Hematopoietic multipotent progenitor cell (in vitro differentiated cells): ENCODE results near the gene GABRR3. TPM values are rescaled to one million over a fixed set of nuclear protein-coding genes. Genes with fewer than 3 reads are reported as not detected.

Source experiments
- DNase-seq, 3 donors: peaks; one replicate each; pipeline ENCODE4 v3.0.0-alpha.2; 2011 to 2015; ENCODE audit warnings: low read depth in 2 of 3, low spot score in 2 of 3
- total RNA-seq: library from RNA; depleted of rRNA; stranded (reverse); fragments of >200 nt; gene quantifications from one replicate; pipeline ENCODE4 v1.2.3, GENCODE V29; 2012

Gene GABRR3
- total RNA-seq, 1 donor: not detected

DNA sequence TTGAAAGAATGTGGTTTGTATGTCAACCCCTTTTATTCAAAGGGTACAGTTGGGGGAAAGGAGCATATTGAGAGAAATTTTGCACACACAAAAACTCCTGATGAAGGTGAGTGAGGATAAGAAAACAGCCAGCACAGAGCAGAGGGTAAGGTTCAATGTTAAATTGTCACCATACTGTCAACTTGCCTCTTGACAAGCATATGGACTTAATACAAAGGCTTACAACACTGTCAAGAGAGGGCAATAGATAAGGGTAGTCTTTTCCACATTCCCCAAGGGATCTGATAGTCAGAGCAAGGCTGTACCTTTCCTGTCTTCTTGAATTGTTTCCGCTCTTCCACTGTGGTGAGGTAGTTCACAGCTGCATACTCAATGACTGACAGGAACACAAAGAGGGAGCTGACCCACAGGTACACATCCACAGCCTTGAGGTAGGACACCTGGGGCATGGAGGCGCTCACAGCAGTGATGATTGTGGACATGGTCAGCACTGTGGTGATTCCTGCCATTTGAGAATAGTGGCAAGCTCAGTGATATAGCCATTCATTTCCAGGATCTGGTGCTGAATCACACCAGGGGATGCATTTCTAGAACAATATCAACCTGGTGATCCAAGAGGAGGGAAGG is 42.5 kb downstream of the GABRR3 start:
- no peak for DNase-seq

DNA sequence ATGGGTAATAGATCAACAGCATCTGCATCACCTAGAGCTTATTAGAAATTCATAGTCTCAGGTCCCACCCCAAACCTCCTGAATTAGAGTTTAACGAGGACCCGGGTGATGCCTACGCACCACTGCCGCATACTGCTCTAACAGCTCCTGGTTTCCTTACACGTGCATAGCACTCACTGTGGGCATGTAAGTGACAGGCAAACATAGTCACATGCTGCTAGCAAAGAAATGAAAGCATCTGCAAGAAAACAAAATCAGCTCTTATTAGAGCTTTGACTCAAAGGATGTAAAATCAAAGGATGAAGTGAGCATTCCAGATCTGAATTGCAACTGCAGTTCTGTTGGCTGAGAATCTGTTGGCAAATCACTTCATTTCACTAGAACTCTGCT is 43.8 kb downstream of the GABRR3 start:
- no peak for DNase-seq

DNA sequence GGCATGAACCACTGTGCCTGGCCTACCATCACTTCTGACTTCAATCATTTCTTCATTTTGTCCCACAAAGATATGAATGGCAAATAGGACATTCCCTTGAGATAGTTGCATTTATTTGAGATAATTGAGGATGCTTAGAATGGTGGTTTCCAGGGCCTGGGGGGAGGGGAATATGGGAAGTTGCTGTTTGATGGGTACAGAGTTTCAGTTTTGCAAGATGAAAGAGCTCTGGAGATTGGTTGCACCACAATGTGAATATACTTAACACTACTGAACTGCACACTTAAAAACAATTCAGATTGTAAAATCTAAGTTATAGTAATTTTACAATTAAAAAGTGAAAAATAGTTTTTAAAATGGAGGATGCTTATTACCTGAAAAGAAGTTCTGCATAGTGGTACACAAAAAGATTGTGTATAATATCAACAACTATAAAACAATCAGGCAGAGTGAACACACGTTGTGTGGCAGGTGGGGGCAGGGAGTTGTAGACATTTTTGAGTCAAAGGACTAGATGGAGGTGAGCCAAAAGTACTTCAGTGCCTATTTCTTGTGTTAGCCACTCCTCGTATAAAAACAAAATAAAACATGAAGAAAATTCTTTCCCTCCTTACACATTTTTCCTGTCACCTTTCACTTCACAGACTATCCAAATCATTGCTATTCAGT is 44.4 kb downstream of the GABRR3 start:
- DNase-seq: no peak

DNA sequence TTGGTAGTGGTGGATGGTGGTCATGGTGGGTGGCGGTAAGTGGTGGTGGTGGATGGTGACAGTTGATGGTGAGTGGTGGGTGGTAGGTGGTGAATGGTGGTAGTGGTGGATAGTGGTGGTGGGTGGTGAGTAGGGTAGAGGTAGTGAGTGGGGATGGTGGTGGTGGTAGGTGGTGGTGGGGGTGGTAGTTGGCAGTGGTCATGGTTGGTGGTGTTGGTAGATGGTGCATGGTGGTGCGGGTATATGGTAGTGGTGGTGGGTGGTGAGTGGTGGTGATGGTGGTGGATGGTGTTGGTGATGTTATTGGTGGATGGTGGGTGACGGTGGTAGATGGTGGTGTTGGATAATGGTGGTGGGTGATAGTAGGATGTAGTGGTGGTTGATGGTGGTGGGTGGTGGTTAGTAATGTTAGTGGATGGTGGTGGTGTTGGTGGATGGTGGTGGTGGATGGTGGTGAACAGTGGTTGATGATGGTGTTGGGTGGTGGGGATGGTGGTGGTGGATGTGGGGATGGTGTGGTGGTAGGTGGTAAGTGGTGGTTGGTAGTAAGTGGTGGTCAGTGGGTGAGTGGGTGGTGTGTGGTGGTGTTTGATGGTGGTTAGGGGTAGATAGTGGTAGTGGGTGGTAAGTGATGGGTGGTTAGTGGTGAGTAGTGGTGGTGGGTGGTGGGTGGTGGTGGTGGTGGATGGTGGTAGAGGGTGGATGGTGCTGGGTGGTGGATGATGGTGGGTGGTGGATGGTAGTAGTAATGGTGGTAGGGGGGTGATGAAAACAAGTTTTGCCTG is 46.1 kb downstream of the GABRR3 start:
- no peak for DNase-seq

DNA sequence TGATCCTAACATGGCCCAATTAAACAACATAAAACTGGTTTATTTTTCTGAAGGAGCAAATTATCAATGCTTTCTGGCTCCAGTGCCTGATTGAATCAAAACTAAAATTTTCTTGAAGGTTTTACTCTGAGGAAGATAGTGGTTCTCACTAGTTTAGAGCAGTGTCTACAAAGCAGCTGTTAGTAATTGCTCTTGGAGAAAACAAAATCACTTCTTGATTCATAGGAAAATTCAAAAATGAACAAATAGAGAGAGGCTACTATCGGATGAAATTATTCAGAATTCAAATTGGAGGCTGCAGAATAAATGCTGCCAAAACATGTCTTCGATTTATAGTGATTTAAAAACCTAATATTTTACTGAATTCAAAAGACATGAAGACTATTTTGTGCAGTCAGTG is 47.8 kb downstream of the GABRR3 start:
- no peak for DNase-seq

DNA sequence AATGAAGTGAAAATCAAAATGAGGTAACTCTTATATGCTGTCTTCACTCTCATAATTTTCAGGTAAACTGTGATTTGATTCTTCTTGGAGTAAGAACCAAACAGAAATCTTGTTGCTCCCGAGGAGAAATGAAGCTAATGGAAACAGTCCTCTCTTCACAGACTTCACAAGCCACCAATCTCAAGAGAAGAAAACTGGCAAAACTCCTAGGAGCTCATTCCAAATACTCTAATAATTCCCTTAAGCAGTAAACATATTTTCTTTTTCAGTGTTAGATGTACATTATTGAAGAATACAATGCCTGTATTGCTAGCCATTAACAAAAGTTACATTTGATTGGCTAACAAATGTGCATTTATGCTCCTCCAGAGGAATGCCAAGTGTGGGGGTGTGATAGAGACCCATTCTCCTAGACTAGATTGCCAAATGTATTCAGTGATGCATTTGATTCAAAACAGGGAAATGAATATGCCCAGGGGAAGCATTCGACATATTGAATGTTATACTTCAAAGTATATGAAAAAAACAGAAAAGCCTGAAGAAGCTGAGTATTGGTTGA is 51.1 kb downstream of the GABRR3 start:
- no peak for DNase-seq

DNA sequence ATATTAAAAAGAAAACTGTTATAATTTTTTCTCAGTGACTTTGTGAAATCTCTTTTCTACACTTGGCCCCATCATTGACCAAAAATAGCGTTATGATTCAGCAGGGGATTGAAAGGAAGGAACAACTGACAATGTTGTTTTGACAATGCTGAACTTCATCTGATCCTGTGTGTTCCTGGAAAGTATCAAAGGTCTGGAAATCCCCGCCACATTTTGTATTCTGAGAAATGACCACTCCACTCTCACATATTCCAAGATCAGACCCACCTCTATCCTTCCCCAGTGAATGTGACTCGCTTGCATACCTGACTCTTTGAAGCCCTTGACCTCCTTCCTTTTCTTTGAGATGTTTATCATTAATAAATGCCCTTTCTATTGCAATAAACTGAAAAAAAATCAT is 53.2 kb downstream of the GABRR3 start:
- DNase-seq: no peak

DNA sequence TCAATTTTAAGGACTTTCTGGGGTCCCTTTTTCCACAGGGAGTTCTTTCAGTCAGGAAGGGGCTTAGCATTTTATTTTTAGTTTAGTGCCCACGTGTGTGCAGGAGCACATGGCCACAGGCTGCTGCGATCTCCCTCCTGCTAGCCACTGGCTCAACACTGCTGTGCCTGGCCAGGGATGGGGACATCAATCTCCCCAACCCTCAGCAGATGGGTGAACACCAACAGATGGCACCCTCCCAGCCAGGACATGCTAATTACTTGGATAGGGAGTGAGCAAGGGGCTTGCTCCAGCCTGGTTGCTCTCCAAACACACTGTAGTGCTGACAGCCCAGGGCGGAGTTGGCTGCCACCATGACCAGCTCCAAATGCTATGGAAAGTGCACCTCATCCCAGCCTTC is 55.5 kb downstream of the GABRR3 start:
- no peak for DNase-seq

DNA sequence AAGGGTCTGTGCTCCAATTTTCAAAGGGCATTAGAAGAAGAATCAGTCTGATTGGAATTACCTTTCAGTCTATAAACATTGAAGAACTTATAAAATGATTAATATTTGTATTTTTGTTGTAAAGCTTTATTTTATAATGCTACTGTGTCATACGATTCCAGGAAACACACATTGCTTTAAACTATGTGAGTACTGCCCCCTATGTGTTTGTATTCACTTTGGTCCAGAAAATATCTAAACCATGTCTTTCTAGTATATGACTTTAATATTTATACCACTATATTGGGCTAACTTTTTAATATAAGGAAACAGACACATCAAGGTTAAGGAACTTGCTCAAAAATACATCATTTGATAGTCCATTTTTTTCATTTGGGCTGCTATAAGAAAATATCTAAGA is 59.6 kb downstream of the GABRR3 start:
- no peak for DNase-seq

DNA sequence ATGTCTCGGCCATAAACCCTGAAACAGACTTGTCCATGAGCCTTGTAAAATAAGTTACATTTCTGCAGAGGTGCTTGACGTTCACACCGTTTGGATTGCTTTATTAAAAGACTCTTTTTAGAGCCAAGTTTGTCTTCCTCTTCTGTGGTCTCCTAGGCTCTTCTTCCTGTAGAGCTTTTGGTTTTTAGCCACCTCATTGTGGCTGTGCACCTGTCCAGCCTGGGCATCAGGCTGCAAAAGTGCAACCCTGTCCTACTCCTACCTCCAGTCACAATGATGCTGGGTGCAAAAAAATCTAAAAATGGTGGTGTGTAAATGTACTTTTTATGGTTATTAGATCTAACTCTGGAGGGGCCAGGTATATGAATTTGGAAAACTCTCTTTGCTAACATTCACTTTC is 60.1 kb downstream of the GABRR3 start:
- peak in 2 of 3 donors; percentile 7 to 49 for DNase-seq

DNA sequence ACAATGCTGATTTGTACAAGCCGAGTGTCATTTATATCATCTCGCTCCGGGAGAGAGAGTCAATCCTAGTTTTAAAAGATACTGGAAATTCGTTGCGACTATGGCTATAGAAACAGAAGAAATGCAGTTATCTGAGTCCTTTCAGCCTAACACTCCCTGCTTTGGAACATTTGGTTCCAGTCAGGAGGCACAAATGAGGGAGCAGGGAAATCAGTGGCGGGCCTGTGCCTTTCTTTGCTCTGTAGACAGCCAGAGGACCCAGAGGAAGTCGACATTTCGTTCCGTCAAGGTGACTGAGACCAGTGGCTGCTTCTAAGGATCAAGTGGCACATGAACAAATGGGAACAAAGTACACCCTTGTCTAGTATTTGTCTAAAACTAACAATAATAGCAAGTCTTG is 62.1 kb downstream of the GABRR3 start:
- no peak for DNase-seq

DNA sequence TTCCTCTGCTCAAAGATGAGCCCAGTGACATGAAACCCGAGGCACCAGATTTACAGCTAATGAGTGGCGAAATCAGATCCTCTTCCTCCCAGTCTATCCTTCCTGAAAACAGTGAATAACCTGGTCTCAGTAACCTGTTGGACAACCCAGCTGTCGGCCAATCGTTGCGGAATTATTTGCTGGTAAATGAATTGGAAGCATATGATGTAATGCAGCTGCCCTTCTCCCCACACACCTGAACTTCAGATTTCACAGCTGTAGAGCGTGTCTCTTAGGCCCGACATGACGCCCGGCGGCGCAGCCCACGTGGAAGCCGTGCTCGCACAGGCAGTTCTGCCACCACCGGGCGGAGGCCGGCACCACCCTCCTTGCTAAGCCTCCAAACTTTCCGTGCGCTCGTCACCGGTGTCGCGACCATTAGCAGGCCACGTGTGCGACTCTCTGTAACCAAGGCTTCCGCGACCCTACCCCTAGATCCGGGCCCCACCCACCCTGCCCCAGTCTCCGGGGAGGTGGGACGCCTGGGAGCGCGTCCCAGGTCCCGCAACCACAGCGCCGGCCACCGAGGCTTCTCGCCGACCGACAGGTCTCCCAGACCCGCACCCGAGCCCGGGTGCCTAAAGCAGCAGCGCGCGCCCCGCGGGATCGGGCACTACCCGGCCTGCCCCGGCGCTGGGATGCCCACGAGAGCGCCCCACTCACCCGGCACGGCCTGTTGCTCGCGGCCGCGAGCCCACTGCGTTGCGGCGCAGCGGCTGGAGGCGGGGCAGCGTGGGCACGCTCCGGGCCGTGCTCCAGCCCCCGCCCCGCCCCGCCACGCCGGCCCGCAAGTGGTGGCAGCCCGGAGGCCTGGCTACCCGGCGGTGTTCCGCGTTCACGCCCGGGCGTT is 63.2 kb downstream of the GABRR3 start, which contains the start of gene RIOX2:
TSS of gene RIOX2 (minus strand) at position 753 of the 889 bp plus-strand sequence. CDS start 4,838 bp downstream, outside the sequence.
- peak; percentile 46 to 83 (median 77) for DNase-seq

DNA sequence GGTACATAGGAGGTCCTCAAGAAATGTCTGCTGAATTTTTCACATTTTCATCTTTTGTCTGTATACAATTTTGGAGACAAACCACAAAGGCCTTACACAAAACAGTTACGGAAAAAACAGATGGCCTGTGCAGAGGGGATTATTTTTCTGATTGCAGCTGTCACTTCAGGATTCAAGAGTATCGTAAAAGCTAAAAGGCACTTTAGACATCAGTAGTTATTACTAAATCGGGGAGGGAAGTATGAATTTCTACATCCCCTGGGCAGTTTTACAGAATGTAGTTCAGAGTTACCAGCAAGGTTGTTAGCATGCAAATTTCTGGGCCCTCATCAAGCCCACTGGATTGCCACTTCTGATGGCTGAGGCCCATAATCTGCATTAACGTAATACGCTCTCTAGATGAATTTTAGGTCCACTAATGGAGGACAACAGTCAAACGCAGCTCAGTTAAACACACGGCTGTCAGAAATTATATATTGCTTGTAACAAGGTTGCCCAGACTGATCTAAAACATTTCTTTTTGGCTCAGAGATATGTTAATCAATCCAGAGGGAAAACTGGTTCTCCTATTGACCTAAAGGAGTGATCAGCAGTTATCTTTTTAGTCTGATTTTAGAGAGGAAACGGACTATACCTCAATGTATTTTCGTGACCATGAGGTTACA is 64.0 kb downstream of the GABRR3 start:
- DNase-seq: no peak

DNA sequence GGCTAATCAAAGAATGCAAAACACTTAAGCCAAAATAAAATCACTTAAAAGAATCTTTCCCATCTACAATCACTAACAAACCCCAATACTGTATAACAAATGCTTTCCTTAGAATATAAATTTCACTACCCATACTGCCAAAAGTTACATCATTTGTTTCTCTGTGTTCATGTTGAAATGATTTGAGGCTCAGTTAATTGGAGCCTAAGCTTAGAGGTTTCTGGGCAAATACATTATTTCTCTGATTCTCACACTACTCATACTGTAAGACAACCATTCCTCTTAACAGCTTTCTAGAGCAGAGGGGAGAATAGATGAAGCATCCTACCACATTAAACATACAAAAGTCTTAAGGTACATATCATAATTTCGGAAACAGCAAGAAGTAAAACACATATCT is 65.0 kb downstream of the GABRR3 start:
- no peak for DNase-seq

DNA sequence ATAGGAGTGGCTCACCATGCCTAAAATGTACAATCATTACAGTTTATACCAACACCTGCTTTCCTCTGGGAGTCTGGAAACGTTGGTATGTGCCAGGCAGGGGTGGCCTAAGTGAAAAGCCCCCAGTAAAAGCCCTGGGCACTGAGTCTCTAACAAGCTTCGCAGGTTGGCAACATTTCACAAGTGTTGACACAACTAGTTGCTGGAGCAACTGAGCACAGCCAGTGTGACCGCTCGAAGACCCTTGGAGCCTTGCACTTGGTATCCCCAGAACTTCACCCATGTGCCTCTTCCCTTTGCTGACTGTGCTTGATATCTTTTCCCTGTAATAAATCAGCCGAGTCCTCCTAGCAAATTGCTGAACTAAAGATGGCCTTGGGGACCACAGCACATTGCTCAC is 65.6 kb downstream of the GABRR3 start:
- no peak for DNase-seq

DNA sequence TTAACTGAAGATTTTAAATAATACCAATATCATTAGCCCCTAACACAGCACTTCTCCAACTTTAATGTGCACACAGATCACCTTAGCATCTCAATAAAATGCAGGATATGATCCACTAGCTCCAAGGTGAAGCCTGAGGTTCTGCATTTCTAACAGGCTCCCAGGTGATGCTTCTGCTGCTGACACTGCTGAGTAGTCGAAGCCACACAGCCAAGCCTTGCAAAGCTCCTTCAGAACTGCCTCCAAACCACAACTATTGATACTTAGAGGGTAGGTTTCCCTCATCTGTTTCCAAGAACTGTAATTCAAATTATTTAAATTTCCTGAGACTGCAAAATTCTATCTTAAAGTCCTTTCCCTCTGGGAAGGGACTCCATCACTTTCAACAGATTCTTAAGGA is 66.7 kb downstream of the GABRR3 start:
- DNase-seq: no peak

DNA sequence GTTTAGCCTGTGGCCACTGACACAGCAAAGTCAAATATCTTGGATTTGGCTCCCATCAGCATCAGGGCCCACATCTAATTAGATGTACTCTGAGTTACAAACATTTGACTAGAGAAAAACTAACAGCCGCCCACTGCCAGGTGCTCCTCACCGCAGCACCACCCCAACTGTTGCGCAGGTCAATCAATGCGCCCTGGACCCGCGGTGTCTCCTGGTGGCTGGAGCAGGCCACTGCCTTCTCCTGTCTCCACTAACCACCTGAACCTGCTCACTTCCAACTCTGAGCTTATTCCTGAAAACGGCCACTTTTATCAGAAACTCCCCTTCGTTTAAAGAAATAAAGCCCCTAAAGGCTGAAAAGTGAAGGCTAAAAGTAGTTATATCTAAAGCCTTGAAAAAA is 67.1 kb downstream of the GABRR3 start:
- no peak for DNase-seq

DNA sequence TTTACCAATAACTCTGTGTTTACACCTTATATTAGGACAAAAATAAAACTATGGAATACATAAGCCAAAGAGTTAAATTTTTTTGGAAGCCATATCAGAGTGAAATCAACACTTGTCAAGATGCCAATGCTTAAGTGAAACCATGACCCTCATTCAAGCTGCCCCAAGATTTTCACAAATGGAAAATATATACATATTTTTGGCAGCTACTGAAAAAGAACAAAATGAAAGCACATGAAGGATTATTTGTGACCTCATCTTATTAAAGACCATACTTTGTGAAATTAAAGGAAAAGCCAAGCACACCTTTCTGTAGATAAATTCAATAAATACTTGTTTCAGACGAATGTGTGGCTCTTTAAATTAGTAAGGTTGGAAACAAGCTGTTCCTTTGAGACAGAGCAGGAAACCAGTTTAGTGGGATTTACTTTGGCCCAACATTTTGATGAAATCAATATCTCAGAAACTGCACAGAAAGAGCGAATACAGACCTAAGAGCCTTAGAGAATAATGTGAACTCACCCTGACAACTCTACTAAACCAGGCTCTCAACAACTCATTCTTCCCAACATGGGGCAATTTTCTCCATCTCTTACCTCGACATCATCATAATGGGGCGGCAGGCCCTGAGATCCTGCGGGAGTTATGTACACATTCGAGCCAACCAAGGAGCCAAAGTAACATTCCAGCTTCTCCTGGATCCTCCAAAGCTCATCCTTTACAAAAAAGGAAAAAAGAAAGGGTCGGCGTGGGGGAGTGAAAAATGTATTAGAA is 73.9 kb downstream of the GABRR3 start:
- no peak for DNase-seq

DNA sequence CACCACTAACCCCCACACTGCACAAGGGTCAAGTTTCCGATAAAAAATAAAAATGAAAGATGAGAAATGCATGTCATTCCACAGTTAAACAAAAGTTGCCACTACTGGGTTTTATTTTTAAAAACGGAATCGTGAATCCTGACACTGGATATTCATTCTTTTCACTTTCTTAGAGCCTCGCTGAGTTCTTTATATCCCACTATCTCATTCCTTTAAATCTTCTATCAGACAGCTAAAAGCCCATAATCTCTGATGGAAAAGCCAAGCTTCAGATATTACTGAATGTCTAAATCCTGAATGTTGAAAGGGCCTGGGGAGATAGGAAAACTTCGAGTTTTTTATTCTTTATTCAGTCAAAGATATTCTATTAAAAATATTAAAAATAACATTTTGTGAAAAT is 74.6 kb downstream of the GABRR3 start:
- no peak for DNase-seq
